ENCODE measurements around the gene MAGI1. TPM values are rescaled to one million over a fixed set of nuclear protein-coding genes. Genes with fewer than 3 reads are reported as not detected.

Gene MAGI1
- 10.8 and 11.0 TPM in 2 replicates for total RNA-seq

- peak; percentile 46 for DNase-seq (ENCODE audit: low spot score)
- peak within 1 kb of the TSS; percentile 89 for H3K27ac Mint-ChIP-seq
Observed at GRCh38 chr3:66038726-66039589, at the start of gene MAGI1. MAGI1 (minus strand) TSS chr3:66038918; CDS start chr3:66038308, 610 bp downstream.

GRCh38 chr3:66083784-66084213 is 45.1 kb upstream of the MAGI1 start:
- H3K9me3 Mint-ChIP-seq, result no peaks in the 10 kb centered on the region
- no peaks in the 10 kb centered on the region for H3K36me3 Mint-ChIP-seq (ENCODE audit: low read depth)
- no peak overlapping the region for H3K4me3 Mint-ChIP-seq (ENCODE audit: low read depth)
- no peak overlapping the region for H3K27ac Mint-ChIP-seq
- no peak for DNase-seq (ENCODE audit: low spot score)
- no peaks in the 10 kb centered on the region for H3K27me3 Mint-ChIP-seq (ENCODE audit: low read depth)
- H3K4me1 Mint-ChIP-seq (ENCODE audit: low read depth), result no peaks in the 10 kb centered on the region
- intact Hi-C loops (cut with micrococcal nuclease), result no loop called here

More at GRCh38 chr3:66038726-66039589, at the start of gene MAGI1:
- Mint-ChIP-seq H3K27me3 (ENCODE audit: low read depth) (peaks cover 59% of the 10 kb centered on the region), H3K36me3 (ENCODE audit: low read depth) (no peaks in the 10 kb centered on the region), H3K4me1 (ENCODE audit: low read depth) (peaks cover 10% of the 10 kb centered on the region), H3K4me3 (ENCODE audit: low read depth) (peak within 1 kb of the TSS; percentile 92), H3K9me3 (no peaks in the 10 kb centered on the region)
- intact Hi-C loops (cut with micrococcal nuclease), result loop anchor here (1.0 to 5.0 kb wide), 3 partner anchors 75 to 443 kb away; no protein-coding TSS in a partner anchor

GRCh38 chr3:66083096-66083678 is 44.5 kb upstream of the MAGI1 start:
- H3K4me3 Mint-ChIP-seq (ENCODE audit: low read depth), result no peak overlapping the region
- no peaks in the 10 kb centered on the region for H3K27me3 Mint-ChIP-seq (ENCODE audit: low read depth)
- no peak overlapping the region for H3K27ac Mint-ChIP-seq
- DNase-seq (ENCODE audit: low spot score), result no peak
- no peaks in the 10 kb centered on the region for H3K4me1 Mint-ChIP-seq (ENCODE audit: low read depth)
- H3K9me3 Mint-ChIP-seq, result no peaks in the 10 kb centered on the region
- intact Hi-C loops (cut with micrococcal nuclease), result no loop called here
- H3K36me3 Mint-ChIP-seq (ENCODE audit: low read depth), result no peaks in the 10 kb centered on the region

- Mint-ChIP-seq H3K4me3 (ENCODE audit: low read depth) (no peak overlapping the region), H3K9me3 (no peaks in the 10 kb centered on the region), H3K36me3 (ENCODE audit: low read depth) (no peaks in the 10 kb centered on the region), H3K4me1 (ENCODE audit: low read depth) (no peaks in the 10 kb centered on the region), H3K27ac (no peak overlapping the region), H3K27me3 (ENCODE audit: low read depth) (no peaks in the 10 kb centered on the region)
- no peak for DNase-seq (ENCODE audit: low spot score)
- intact Hi-C loops (cut with micrococcal nuclease), result no loop called here
Observed at GRCh38 chr3:66082679-66083078, 44.0 kb upstream of the MAGI1 start.

GRCh38 chr3:66080167-66080566 is 41.4 kb upstream of the MAGI1 start:
- Mint-ChIP-seq H3K4me1 (ENCODE audit: low read depth) (no peaks in the 10 kb centered on the region), H3K27me3 (ENCODE audit: low read depth) (peaks cover 2% of the 10 kb centered on the region)
- intact Hi-C loops (cut with micrococcal nuclease), result no loop called here

GRCh38 chr3:66077973-66078372 is 39.3 kb upstream of the MAGI1 start:
- intact Hi-C loops (cut with micrococcal nuclease), result no loop called here
- H3K27ac Mint-ChIP-seq, result no peak overlapping the region
- peaks cover 3% of the 10 kb centered on the region for H3K9me3 Mint-ChIP-seq
- peaks cover 3% of the 10 kb centered on the region for H3K27me3 Mint-ChIP-seq (ENCODE audit: low read depth)
- no peak for DNase-seq (ENCODE audit: low spot score)
- no peaks in the 10 kb centered on the region for H3K36me3 Mint-ChIP-seq (ENCODE audit: low read depth)
- no peak overlapping the region for H3K4me3 Mint-ChIP-seq (ENCODE audit: low read depth)
- H3K4me1 Mint-ChIP-seq (ENCODE audit: low read depth), result no peaks in the 10 kb centered on the region

More at GRCh38 chr3:66080167-66080566, 41.4 kb upstream of the MAGI1 start:
- DNase-seq (ENCODE audit: low spot score), result no peak
- Mint-ChIP-seq H3K36me3 (ENCODE audit: low read depth) (no peaks in the 10 kb centered on the region), H3K27ac (no peak overlapping the region), H3K4me3 (ENCODE audit: low read depth) (no peak overlapping the region), H3K9me3 (peaks cover 3% of the 10 kb centered on the region)

GRCh38 chr3:66076861-66077470 is 38.2 kb upstream of the MAGI1 start:
- peaks cover 3% of the 10 kb centered on the region for H3K27me3 Mint-ChIP-seq (ENCODE audit: low read depth)
- no peaks in the 10 kb centered on the region for H3K4me1 Mint-ChIP-seq (ENCODE audit: low read depth)
- no peak overlapping the region for H3K27ac Mint-ChIP-seq
- H3K36me3 Mint-ChIP-seq (ENCODE audit: low read depth), result no peaks in the 10 kb centered on the region
- no peak overlapping the region for H3K4me3 Mint-ChIP-seq (ENCODE audit: low read depth)
- intact Hi-C loops (cut with micrococcal nuclease), result no loop called here
- no peak for DNase-seq (ENCODE audit: low spot score)
- peaks cover 3% of the 10 kb centered on the region for H3K9me3 Mint-ChIP-seq

- no peak for DNase-seq (ENCODE audit: low spot score)
- Mint-ChIP-seq H3K27ac (no peak overlapping the region), H3K4me1 (ENCODE audit: low read depth) (no peaks in the 10 kb centered on the region), H3K36me3 (ENCODE audit: low read depth) (no peaks in the 10 kb centered on the region), H3K9me3 (peaks cover 3% of the 10 kb centered on the region), H3K4me3 (ENCODE audit: low read depth) (no peak overlapping the region), H3K27me3 (ENCODE audit: low read depth) (peaks cover 3% of the 10 kb centered on the region)
- intact Hi-C loops (cut with micrococcal nuclease), result no loop called here
Observed at GRCh38 chr3:66075281-66075680, 36.6 kb upstream of the MAGI1 start.

- Mint-ChIP-seq H3K27me3 (ENCODE audit: low read depth) (peaks cover 3% of the 10 kb centered on the region), H3K36me3 (ENCODE audit: low read depth) (no peaks in the 10 kb centered on the region)
Observed at GRCh38 chr3:66073464-66074141, 34.9 kb upstream of the MAGI1 start.

GRCh38 chr3:66068255-66068654 is 29.5 kb upstream of the MAGI1 start:
- H3K4me3 Mint-ChIP-seq (ENCODE audit: low read depth), result no peak overlapping the region
- intact Hi-C loops (cut with micrococcal nuclease), result no loop called here
- no peak overlapping the region for H3K27ac Mint-ChIP-seq
- H3K9me3 Mint-ChIP-seq, result peaks cover 4% of the 10 kb centered on the region
- H3K4me1 Mint-ChIP-seq (ENCODE audit: low read depth), result no peaks in the 10 kb centered on the region
- H3K27me3 Mint-ChIP-seq (ENCODE audit: low read depth), result no peaks in the 10 kb centered on the region
- no peak for DNase-seq (ENCODE audit: low spot score)
- no peaks in the 10 kb centered on the region for H3K36me3 Mint-ChIP-seq (ENCODE audit: low read depth)

More at GRCh38 chr3:66073464-66074141, 34.9 kb upstream of the MAGI1 start:
- Mint-ChIP-seq H3K9me3 (peaks cover 7% of the 10 kb centered on the region), H3K27ac (no peak overlapping the region), H3K4me3 (ENCODE audit: low read depth) (no peak overlapping the region), H3K4me1 (ENCODE audit: low read depth) (no peaks in the 10 kb centered on the region)
- intact Hi-C loops (cut with micrococcal nuclease), result no loop called here
- DNase-seq (ENCODE audit: low spot score), result no peak

- Mint-ChIP-seq H3K27me3 (ENCODE audit: low read depth) (no peaks in the 10 kb centered on the region), H3K9me3 (peaks cover 4% of the 10 kb centered on the region), H3K36me3 (ENCODE audit: low read depth) (no peaks in the 10 kb centered on the region), H3K4me1 (ENCODE audit: low read depth) (no peaks in the 10 kb centered on the region), H3K27ac (no peak overlapping the region), H3K4me3 (ENCODE audit: low read depth) (no peak overlapping the region)
- no peak for DNase-seq (ENCODE audit: low spot score)
- intact Hi-C loops (cut with micrococcal nuclease), result no loop called here
Observed at GRCh38 chr3:66066963-66067617, 28.4 kb upstream of the MAGI1 start.

GRCh38 chr3:66055289-66055688 is 16.6 kb upstream of the MAGI1 start:
- no peak for DNase-seq (ENCODE audit: low spot score)
- Mint-ChIP-seq H3K4me3 (ENCODE audit: low read depth) (no peak overlapping the region), H3K27me3 (ENCODE audit: low read depth) (peaks cover 3% of the 10 kb centered on the region), H3K36me3 (ENCODE audit: low read depth) (no peaks in the 10 kb centered on the region), H3K27ac (no peak overlapping the region), H3K9me3 (no peaks in the 10 kb centered on the region), H3K4me1 (ENCODE audit: low read depth) (no peaks in the 10 kb centered on the region)
- intact Hi-C loops (cut with micrococcal nuclease), result no loop called here
